HG02623 (cell line): ENCODE measurements around the gene CGA.
A peak's percentile ranks its signal among the peaks of the same experiment; 100 is the strongest.
"Not testable (repeated sequence)": the region's sequence is repeated elsewhere in the genome, so short reads cannot be mapped to it uniquely, and the experiment has no call there.

Source experiments
- ATAC-seq: cut with Tn5 transposase; IDR thresholded peaks from one replicate; pipeline ENCODE4 v1.9.1; 2021; ENCODE audit warnings: moderate library complexity; ENCODE audit not compliant: unreplicated experiment

Gene CGA

GRCh38 chr6:87095087-87095509 is at the start of gene CGA:
TSS of gene CGA (minus strand) at chr6:87095106. CDS start at chr6:87088200, 6,906 bp downstream.
- no peak for ATAC-seq

DNA sequence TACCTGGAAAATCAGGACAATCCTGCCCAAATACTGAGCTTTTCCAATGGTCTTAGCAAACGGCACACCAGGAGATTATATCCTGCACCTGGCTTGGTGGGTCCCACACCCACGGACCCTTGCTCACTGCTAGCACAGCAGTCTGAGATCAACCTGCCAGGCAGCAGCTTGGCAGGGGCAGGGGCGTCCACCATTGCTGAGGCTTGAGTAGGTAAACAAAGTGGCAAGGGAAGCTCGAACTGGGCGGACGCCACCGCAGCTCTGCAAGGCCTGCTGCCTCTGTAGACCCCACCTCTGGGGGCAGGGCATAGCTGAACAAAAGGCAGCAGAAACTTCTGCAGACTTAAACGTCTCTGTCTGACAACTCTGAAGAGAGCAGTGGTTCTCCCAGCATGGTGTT is 45.0 kb upstream of the CGA start:
- ATAC-seq = not testable (repeated sequence)

DNA sequence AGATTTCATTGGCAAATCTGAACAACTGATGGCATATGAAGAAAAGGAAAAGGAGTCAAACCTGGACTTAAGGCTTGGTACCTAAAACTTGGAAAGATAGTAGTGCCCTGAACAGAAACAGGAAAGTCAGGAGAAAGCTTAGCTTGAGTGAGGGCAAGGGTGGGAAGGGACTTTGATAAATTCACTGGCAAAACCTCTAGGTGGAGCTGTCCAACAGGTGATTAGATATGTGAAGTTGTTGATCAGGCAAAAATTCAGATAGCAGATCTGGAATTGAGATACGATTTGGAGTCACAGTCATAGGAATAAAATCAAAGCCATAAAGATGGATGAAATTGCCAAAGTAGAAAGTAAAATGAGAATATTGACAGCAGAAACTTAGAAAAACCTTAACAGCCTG is 44.3 kb upstream of the CGA start:
- ATAC-seq = peak; percentile 60

DNA sequence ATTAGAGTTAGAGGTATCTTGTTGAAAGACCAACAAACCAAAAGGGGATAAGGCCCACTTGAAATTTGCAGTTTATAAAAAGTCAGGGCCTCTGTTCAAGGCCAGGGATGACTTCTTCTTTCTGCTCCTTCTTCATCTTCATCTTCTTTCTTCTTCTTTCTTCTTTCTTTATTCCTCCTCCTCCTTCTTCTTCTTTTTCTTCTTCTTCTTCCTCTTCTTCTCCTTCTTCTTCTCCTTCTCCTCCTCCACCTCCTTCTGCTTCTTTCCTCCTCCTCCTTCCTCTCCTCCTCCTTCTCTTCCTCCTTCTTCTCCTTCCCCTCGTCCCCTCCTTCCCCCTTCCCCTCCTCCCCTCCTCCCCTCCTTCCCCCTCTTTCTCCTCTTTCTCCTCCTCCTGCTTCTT is 42.1 kb upstream of the CGA start:
- no peak for ATAC-seq

DNA sequence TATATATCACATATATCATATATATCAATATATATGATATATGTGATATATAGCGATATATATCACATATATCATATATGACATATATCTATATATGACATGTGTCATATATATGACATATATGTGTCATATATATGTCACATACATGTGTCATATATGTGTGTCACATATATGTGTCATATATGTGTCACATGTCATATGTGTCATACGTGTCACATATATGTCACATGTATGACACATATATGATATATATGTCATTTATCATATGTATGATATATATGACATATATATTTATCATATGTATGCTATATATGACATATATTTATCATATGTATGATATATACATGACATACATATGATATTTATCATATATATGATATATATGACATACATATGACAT is 32.8 kb upstream of the CGA start:
- no peak for ATAC-seq

GRCh38 chr6:87126501-87126900 is 31.6 kb upstream of the CGA start:
- ATAC-seq = no peak

GRCh38 chr6:87124074-87124473 is 29.2 kb upstream of the CGA start:
- ATAC-seq = no peak

GRCh38 chr6:87122477-87122876 is 27.6 kb upstream of the CGA start:
- ATAC-seq = no peak

DNA sequence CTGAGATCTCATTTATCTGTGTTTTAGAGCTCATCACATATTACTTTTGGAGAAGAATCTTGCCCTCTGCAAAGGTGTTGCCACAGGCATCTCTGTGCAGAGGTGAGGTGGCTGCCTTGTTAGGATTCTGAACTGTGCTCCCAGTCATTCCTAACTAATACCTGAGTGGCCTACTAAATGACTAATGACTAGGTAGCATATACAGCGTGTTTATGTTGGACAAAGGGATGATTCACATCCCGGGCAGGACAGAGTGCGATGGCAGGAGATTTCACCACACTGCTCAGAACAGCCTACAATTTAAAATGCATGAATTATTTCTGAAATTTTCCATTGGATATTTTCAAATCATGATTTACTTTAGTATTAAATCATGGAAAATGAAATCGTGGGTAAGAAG is 23.1 kb upstream of the CGA start:
- ATAC-seq = no peak

DNA sequence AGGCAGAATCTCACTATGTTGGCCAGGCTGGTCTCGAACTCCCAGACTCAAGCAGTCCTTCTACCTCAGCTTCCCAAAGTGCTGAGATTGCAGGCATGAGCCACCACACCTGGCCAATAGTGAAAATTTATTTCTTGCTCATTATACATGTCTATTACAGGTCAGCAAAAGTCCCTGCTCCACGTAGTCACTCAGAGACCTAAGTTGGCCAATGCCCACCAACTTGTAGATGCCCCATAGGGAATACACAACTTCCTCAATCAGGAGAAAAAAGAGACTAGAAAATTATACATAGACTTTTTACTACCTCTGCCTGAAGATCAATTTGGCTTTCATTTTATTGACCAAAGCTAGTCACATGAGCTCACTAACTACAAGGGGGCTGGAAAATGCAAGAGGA is 22.0 kb upstream of the CGA start:
- ATAC-seq = no peak

GRCh38 chr6:87115402-87116135 is 20.7 kb upstream of the CGA start:
- ATAC-seq = peak; percentile 97

DNA sequence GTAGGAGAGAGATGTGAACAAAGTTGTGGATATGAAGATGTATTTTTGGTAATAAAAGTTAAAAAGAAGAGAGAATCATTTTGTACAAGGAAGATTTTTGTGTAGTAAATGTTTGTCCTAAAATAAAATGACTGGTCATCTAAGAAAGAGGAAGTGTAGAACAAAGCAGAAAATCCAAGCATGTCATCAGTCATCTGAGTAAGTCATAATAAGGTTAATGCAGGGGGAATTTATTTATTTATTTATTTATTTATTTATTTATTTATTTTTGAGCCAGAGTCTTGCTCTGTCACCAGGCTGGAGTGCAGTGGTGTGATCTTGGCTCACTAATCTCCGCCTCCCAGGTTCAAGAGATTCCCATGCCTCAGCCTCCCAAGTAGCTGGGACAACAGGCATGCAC is 15.7 kb upstream of the CGA start:
- no peak for ATAC-seq

GRCh38 chr6:87105823-87106222 is 10.9 kb upstream of the CGA start:
- ATAC-seq = no peak

- no peak for ATAC-seq
Observed at GRCh38 chr6:87104667-87105066, 9.8 kb upstream of the CGA start.

DNA sequence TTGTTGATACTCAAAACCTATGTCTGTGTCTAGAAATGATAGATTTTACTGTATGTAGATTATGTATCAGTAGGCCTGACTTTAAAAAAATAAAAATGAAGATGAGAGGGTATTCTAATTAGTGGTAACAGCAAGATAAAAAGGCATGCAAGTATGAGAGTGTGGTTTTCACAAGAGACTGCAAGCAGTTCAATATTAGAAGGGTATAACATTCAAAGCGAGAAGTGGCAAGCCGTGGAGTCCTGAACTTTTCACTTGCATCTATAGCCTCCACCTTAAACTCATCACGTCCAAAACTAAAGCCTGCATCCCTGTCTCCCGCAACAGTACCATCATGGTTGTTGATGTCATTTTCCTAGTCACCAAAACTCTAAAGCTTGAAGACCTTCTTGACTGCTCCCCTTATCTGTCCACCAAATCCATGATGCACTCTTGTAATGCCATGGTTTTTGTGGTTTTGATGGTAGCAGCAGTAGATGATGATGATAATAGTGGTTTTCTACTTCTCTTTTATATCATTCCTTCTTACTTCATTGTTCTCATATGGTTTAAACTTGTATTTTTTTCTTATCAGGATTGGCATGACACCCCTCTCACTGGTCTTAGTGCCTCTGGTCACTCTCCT is 9.2 kb upstream of the CGA start:
- ATAC-seq = no peak

DNA sequence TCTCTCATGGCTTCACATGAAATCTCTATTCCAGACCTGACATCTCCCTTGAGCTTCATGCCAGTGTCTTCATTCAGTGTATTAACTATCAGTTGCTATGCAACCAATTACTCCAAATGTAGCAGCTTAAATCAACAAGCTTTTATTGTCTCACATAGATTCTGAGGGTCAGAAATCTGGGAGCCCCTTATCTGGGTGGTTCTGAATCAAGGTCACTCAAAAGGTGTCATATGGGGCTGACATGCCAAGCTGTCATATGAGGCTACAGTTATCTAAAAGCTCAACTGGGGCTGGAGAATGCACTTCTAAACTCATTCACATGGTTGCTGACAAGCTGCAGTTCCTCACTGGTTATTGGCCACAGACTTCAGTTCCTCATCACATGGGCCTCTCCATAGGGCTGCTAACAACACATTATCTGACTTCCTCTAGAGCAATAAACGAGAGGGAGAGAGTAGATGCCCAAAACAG is 7.3 kb upstream of the CGA start:
- no peak for ATAC-seq

DNA sequence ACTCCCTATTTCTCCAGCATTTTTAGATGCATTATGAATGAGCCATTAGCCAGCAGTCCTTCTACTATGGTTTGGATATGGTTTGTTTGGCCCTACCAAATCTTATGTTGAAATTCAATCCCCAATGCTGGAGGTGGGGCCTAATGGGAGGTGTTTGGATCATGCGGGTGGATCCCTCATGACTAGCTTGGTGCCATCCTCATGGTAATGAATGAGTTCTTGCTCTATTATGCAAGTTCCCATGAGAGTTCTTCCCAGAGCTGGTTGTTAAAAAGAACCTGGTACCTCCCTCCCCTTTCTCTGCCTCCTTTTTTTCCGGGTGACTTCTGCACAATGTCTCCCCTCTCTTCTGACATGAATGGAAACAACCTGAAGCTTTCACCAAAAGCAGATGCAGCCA is 6.2 kb upstream of the CGA start:
- no peak for ATAC-seq

DNA sequence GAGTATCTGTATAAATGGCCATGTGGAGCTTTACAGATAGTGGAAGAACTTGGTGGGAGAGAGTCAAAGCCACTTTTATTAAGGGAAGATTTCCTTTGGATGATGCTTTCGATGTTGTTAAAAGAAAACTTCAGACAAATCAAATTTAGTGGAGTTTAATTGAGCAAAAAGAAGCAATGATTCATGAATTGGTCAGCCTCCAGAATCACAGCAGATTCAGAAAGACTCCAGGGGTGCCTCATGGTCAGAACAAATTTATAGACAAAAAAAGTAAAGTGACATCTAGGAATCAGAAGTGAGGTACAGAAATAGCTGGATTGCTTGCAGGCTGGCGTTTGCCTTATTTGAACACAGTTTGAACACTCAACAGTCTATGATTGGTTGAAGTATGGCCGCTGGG is 5.3 kb upstream of the CGA start:
- ATAC-seq = no peak

GRCh38 chr6:87099472-87099871 is 4.6 kb upstream of the CGA start:
- ATAC-seq = peak; percentile 89

GRCh38 chr6:87094576-87094975 is 330 bp downstream of the CGA start:
- no peak for ATAC-seq

DNA sequence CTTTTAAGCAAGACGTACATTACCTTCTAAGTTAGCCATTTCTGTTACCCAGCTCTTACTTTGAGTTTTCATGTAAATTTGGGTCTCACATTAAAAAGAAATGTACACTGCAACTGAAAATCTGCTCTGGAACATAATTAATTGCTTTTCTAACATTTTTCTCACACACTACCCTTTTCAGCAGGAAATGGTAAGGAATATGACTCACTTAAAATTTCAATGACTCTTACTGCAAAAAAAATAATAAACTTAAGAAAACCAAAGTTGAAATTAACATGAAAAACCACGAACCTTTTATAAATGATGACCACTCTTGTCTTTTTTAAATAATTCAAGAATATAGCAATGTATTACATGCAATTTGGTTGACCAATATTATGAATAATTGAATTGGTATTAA is 1.3 kb downstream of the CGA start:
- no peak for ATAC-seq

- no peak for ATAC-seq
Observed at GRCh38 chr6:87093199-87093598, 1.7 kb downstream of the CGA start.

DNA sequence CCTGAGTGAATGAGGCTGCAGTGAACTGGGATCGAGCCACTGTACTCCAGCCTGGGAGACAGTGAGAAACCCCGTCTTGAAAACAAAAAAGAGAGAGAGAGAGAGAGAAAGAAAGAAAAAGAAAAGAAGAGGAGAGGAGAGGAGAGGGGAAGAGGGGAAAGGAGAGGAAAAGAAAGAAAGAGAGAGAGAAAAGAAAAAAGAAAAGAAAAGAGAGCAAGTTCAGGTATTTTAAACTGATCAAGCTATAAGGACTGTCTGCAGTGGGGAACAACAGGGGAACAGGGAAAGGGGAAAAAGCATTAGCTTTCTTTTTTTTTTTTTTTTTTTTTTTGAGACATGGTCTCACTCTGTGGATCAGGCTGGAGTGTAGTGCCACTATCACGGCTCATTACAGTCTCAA is 2.5 kb downstream of the CGA start:
- ATAC-seq = no peak
